GM18868 (cell line): ENCODE results near the gene SEC61A1.

ENCODE experiments used
- ATAC-seq: cut with Tn5 transposase; IDR thresholded peaks from one replicate; pipeline ENCODE4 v1.9.1; 2021; ENCODE audit warnings: mild to moderate bottlenecking, moderate library complexity; ENCODE audit not compliant: unreplicated experiment

The SEC61A1 gene

DNA sequence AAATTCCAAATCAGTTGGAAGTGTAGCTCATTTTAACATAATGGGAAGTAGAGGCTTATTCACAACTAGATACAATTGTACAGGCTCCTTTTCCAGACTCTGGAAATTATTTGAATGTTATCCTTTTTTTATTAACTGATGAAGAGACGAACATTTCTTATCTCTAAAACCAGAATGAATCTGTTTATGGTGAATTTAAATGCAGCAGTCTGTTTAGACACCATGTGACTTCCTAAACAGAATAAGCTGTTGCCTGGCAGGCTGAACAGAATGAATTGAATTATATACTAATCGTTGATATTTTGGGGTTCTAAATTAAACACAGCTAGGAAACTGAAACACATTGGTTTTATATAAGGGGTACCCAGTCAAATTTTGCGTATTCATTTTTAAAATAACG lies 4.0 kb downstream of the SEC61A1 start:
- no peak for ATAC-seq

DNA sequence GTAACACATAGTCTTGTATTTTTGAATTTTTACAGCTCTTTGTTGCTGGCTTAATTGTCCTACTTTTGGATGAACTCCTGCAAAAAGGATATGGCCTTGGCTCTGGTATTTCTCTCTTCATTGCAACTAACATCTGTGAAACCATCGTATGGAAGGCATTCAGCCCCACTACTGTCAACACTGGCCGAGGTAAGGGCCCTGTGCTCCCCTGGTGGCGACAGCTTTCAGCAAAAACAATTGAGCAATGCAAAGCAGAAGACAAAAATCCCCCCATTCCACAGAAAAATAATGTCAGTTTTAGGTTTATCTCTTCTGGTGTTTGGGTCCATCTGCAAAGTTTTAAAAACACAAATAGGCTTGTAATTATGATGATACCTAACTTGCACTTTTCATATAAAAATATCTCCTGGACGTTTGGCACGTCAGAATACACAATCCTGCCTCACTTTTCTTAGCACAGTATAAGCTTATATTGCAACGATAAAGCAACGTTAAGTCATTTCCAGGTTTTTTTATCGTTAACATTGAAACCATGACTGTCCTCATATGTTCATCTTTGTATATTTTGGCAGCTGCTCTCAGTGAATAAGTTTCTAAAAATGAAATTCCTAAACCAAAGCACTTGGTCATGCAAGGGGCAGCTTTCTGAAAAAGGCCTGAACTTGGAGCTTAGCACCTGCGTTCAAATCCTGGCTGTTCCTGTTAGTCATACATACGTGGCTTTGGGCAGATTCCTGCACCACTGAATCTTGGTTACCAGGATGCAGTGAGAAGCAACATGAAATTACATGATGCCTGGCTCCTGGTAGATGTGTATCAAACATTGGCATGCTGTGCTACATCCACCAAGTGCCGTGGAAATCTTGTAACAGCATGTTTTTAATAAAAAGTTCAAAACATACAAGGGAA lies 8.5 kb downstream of the SEC61A1 start:
- no peak for ATAC-seq

DNA sequence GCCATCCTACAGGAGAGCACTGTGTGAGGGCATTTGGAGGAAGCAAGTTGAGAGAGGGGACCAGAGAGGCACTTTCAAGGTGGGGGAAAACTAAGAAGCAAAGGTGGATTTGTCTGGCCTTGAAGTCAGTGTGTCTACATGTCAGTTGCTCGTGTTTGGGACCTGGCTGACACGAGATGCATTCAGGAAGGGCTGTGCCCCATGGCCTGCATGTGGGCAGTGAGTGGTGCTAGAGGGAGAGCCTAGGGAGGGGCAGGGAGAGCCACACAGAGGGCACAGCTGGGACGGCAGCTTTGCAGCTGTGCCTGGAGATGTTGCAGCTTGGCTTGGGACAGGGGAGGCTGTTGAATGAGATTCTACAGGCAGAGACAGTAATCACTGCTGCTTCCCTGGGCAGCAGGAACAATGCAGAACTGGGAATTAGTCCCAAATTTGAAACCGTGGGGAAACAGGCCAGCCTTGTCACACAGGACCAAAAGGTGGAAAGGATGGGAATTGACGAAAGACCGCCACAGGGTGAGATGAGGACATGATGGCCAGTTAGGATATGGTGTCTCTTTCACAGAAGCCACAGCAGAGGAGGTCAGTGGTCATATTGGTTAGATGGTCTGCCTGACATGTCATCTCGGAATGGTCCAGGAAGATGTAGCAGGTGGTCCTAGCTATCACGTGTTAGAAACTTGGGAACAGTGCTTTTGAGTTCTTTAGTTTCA lies 10.0 kb downstream of the SEC61A1 start:
- ATAC-seq: no peak

DNA sequence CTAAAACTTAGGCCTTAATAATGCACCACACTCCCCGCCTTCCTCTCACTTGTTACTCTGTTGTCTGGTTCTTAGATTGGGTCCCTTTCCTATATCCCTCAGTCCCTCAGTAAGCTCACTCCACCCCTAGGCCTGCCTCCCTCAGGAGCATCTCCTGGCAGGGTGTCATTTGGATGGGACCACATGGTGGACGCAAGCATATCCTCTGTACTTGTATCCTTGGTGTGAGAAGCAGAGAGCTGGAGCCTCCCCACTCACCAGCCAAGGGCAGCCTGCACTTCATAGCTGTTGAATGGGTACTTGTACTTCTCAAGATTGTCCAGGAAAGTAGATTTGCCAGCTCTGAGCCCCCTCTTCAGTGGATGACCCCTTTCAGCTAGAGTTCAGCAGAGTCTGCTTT lies 11.6 kb downstream of the SEC61A1 start:
- no peak for ATAC-seq

DNA sequence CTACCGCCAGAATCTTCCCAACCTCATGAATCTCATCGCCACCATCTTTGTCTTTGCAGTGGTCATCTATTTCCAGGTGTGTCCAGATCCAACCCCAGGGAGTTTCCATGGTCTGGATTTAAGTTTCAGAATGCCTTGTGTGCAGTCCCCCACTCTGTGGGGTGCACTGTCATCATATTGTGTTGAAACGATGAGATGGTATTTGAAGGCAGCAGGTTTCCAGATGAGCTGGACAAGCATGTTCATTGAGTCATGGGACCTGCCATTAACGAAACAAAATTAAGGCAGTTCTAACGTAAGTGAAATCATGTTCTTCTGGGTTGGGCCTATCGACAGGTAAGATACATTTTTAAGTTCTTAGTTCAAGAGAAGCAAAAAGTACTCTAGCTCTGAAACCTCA lies 12.7 kb downstream of the SEC61A1 start:
- ATAC-seq: no peak

DNA sequence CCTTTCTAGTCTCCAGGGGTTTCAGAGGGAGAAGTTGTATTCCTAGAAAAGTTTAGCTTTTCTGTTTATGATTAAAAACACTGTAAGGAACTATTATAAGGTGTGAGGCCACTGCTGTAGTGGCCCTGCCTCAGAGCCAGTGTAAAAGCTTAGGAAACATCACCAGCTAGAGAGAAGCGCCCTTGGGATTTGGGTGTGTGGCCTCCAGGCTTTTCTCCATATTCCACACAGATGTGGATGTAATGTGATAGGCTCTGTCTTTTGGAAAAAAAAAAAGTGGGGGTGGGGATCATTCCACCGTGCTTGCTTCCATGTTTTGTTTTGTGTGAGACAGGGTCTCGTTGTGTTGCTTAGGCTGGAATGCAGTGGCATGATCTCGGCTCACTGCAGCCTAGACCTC lies 13.9 kb downstream of the SEC61A1 start:
- no peak for ATAC-seq

DNA sequence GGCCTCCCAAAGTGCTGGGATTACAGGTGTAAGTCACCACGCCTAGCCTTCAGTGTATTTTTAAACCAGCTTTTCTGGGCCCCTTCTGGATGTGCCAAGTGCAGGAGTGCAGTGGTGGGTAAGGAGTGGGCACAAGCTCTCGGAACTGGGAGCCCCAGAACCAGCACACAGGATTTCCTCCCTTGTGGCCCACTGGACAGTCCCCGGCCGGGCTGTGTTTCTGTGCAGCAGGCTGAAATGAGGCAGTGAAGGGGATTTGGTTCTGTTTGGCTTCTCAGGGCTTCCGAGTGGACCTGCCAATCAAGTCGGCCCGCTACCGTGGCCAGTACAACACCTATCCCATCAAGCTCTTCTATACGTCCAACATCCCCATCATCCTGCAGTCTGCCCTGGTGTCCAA lies 14.4 kb downstream of the SEC61A1 start:
- no peak for ATAC-seq

DNA sequence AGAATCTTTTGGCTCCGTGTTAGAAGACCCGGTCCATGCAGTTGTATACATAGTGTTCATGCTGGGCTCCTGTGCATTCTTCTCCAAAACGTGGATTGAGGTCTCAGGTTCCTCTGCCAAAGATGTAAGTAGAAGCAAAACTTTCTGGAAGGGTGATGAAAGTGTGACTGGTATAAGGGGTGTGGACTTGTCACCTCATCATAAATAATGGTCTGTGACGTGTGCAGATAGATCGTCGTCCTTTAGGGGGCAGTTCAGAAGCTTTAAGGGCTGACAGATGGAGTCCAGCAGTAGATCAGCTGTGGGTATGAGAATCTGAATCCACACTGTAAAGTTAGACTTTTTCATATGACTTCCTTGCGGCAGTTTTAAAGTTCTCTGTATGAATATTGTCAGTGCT lies 15.3 kb downstream of the SEC61A1 start:
- ATAC-seq: no peak

DNA sequence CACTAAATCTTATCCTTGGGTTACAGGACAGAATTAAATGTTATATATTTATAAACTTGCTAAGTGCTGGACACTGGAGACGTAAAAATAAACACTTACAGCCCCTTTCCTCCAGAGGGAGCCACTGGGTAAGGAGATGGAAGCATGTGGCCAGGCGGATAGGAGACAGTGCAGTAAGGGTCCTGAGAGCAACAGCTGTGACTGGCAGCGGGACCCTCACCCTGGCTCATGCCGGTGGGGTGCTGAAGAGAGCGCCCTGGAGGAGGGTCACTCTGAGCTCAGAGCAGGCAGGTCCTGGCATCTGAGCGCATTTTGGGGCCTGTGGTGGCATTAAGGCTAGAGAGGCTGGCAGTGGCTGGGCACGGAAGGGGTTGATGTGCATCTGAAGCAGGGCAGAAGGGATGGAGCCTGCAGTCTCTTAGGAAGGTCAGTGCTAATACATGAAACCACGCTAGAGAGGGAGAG lies 16.0 kb downstream of the SEC61A1 start:
- ATAC-seq: no peak

DNA sequence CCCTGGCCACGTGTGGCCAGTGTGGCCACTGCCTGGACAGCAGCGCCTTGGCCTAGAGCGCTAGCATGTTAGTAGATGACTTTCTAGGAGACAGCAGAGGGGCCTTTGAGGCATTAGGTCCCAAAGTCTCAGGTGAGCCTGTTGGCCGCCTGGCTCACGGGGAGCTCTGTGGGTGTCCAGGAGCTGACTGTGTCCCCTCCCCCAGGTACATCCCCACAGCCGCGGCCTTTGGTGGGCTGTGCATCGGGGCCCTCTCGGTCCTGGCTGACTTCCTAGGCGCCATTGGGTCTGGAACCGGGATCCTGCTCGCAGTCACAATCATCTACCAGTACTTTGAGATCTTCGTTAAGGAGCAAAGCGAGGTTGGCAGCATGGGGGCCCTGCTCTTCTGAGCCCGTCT lies 17.0 kb downstream of the SEC61A1 start:
- ATAC-seq: no peak

DNA sequence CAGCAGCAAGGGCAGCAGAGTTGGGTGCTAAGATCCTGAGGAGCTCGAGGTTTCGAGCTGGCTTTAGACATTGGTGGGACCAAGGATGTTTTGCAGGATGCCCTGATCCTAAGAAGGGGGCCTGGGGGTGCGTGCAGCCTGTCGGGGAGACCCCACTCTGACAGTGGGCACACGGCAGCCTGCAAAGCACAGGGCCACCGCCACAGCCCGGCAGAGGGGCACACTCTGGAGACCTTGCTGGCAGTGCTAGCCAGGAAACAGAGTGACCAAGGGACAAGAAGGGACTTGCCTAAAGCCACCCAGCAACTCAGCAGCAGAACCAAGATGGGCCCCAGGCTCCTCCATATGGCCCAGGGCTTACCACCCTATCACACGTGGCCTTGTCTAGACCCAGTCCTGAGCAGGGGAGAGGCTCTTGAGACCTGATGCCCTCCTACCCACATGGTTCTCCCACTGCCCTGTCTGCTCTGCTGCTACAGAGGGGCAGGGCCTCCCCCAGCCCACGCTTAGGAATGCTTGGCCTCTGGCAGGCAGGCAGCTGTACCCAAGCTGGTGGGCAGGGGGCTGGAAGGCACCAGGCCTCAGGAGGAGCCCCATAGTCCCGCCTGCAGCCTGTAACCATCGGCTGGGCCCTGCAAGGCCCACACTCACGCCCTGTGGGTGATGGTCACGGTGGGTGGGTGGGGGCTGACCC lies 18.8 kb downstream of the SEC61A1 start:
- ATAC-seq: no peak

DNA sequence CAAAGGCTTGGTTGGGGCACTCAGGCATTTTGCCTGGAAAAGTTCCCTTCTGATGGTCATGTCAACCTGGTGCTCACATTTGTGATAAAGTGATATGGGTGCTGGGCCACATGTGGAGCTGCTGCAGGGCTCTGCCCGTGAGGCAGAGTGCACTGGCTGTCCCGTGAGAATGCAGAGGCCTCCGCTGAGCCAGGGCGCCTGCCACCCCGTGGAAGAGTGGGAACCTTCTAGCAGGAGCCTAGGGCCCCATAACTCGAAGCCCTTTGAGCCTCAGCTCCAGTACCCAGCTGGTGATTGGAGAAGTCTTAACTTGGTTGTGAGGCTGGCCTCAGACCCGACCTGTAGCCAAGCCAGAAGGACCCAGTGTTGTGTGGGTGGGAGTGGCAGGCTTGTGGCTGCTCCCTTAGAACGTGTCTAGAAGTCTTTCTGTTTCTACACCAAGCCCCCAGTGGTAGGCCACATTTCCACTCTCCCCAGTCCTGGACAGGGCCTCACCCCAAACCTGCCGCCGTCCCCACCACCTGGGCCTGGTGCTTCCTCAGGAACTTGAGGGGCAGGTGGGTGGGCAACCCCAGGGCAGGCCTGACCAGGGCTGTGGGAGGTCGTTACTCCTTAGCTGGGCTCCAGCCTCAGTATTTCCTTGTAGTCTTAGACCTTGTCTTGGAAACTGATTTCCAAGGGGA lies 19.7 kb downstream of the SEC61A1 start:
- ATAC-seq: no peak

DNA sequence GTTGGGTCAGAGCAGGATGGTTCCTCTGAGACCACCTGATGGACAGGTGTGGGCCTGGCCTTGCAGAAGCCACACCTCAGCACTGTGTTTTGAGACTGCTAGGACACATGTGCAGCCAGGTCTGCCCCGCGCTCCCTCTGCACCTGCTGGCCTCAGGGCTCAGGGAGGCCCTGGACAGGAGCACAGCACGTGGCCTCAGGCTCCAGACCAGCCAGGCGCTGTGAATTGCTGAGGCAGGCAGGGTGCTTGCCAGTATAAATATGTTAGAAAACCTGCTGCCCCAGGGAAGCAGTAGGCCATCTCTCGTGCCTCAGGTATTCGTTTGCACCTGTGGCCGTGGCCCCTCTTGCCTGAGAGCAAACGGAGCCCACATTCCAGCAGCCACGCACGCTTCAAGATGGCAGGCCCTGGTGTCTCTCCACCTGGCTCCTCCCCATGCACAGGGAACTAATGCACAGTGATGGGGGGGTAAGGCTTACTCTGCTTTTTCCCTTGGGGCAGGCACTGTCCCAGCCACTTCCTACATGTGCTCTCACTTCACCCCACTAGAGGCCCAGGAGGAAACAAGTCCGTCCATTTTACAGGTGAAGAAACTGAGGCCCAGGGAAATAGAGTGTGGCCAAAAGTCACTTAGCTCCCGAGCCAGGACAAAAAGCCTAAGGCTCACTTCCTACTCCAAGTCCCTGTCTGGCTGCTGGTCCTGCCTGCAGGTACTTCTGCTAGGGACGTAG lies 20.4 kb downstream of the SEC61A1 start:
- ATAC-seq: no peak

DNA sequence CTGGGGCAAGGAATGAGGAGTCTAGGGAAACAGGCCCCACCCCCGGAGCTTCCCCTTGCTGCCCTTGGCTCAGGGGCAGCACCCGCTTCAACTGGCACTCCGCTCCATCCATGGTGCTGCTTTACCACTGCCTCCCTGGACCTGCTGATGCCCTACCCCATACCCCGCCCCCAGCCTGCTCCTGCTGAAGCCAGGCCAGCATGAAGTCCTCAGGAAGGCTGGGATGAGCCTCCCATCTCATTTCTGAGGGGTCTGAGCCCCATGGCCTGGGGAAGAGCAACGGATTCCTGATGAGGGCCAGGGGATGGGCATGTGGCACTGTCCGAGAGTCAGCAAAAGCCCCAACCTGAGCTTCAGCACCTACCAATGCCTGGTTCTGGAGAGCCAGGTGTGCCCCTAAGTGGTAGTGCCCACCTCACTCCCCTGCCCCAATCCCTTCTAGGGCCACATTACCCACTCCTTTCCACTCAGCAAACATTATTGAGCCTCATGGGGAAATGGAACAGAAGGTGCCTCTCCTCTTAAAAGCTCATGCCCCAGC lies 21.0 kb downstream of the SEC61A1 start:
- no peak for ATAC-seq

DNA sequence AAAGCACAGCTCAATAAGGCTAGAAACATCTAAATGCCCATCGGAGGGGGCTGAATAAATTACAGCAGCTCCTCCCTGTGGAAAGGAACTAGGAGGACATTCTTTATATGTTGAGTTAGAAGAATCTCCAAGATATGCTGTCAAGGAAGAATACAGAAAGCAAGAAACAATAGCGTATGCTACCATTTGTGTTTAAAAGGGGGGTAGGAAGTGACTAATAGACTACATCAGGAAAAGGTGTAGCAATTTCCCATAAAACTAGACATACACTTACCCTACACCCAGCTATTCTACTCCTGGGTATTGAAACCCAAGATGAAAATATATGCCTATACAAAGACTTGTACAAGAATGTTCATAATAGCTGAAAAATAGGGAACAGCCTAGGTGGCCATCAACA lies 21.6 kb downstream of the SEC61A1 start:
- ATAC-seq: no peak

DNA sequence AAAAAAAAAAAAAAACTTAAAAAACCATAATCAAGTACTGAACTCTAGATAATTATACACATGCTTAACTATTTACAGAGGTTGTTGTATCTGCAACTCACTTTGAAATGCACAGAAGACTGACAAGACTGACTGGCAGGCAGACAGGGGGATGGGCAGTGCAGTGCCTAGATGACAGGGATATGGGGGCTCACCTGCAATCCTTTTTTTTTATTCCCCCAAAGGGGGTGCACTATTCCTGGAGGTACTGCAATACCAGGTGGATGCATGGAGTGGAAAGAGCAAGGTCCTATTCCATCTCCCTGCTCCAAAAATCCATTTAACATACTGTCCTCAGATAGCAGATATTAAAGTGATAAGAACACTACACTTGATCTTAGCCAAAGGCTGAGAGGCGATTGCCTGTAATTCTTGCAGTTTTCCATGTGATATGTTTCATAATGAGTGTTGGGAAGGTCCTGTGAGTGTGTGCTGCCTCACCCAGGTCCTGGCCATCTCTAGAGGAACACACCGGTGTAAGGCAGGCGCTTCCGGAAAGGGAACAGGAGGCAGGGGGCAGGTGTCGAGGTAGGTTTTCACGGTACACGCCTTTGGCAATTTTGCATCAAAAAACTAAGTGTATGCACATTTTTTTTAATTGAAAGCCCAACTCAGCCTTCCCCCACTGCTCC lies 22.7 kb downstream of the SEC61A1 start:
- ATAC-seq: no peak

DNA sequence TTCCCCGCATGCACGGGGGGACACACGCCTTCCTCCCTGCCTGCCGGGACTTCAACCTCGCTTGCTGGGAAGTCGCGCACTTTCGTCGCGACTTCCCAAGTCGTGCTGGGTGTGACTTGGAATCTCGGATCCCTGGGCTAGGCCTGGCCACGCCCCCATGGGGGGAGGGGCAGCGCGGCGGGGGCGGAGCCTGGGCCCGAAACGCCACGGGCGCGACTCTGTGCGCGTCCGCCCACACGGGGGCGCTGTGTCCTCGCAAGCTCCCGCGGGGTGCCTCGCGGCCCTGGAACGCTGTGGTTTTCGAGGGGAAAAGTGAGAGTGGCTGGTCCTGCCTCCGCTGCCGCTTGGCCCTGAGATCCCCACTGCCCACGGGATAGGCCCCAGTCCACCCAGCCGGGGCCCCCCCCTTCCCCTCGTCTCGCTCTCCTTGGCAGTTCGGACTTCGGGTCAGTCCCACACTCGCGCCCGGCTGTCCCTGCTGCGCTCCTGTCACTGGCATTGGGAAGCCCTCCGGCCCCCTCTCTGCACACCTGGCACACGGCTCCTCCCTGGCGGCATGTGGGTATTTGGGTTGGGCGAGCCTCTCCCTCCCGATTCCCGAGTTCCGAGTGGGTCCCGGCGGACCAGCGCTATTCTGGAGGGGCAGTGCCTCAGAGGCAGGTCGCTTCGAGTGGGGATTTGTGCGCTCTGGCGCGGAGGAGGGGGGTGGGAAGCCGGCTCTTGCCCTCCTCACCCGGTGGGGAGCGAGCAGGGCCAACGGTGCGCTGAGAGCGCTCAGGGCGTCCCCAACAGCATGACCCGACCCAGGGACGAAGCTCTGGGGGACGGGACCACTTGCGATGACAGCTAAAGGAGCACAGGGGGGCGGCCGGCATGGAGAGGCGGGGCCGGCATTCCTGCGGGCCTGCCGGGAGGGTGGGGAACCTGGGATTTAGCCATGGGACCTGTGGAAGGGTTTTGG lies 23.6 kb downstream of the SEC61A1 start:
- ATAC-seq: peak; percentile 59

DNA sequence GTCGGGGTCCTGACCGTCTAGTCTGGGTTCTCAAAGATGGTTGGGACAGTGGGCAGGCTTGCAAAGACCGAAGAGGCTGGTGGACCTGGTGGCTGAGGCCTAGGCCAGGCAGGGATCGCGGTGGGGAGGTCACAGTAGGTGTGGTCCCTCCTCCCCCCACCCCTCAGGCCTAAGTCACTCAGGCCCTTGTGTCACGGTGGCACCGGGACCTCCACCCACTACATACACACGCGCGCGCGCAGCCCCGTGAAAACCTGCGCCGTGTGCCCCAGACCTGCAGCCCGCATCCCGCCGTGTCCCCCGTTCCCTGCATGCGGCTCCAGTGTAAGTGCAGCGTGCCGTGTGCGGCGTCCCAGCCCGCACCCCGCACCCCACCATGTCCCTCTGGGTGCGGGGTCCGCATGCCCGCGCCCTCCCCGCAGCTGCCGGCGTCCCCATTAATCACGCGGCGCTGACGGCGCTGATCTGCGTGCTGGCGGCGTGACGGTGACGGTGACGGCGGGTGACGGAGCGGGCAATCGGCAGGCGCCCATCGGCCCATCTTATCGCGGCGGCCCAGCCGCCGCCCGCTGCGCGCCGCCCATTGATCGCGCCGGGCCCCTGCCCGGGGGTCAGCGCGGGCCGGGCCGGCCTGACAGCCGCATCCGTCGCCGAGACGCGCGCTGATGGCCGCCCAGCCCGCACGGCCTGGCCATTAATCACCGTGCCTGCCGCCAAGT lies 24.4 kb downstream of the SEC61A1 start:
- ATAC-seq: no peak
